Fibroblast of lung (primary cell): Measurements from ENCODE around the gene MARCHF2. TPM values are rescaled to one million over a fixed set of nuclear protein-coding genes. Genes with fewer than 3 reads are reported as not detected.
A peak's percentile ranks its signal among the peaks of the same experiment; 100 is the strongest.

Experiments
- DNase-seq, 2 donors: peaks; one replicate each; pipeline versions ENCODE4 v3.0.0 to v3.0.0-alpha.2; 2010; ENCODE audit warnings: low read depth in 2 of 2
- H2AFZ ChIP-seq: 2 replicates; pipeline ENCODE4 v1.5.1; 2012; ENCODE audit warnings: low read length, control low read depth, inconsistent platforms
- H3K27ac ChIP-seq: 2 replicates; pipeline ENCODE4 v1.5.1; 2011; ENCODE audit warnings: low read length, control low read depth; ENCODE audit not compliant: insufficient read depth
- H3K27me3 ChIP-seq: 2 replicates; pipeline ENCODE4 v1.5.1; 2011; ENCODE audit warnings: mild to moderate bottlenecking, low read length; ENCODE audit not compliant: control insufficient read depth, insufficient read depth
- H3K36me3 ChIP-seq: 2 replicates; pipeline ENCODE4 v1.5.1; 2011; ENCODE audit warnings: low read length; ENCODE audit not compliant: control insufficient read depth, insufficient read depth
- H3K4me1 ChIP-seq: 2 replicates; pipeline ENCODE4 v1.5.1; 2011; ENCODE audit warnings: low read length; ENCODE audit not compliant: control insufficient read depth, insufficient read depth; ENCODE audit errors: extremely low read depth
- H3K4me2 ChIP-seq: 2 replicates; pipeline ENCODE4 v1.5.1; 2011; ENCODE audit warnings: low read length, control low read depth; ENCODE audit not compliant: insufficient read depth; ENCODE audit errors: extremely low read depth
- H3K4me3 ChIP-seq, 4 experiments: fragments of 200-600 bp in 1 of 4; sonication (generic) in 1 of 4; replicated peaks in 1 of 4; 2 replicates each; pipeline ENCODE4 v1.5.1; 2011 to 2016; ENCODE audit warnings: low read length in 4 of 4, low read depth in 3 of 4, mild to moderate bottlenecking in 3 of 4, control low read depth in 2 of 4, inconsistent platforms in 1 of 4, mixed read lengths in 1 of 4; ENCODE audit not compliant: insufficient read depth in 1 of 4; ENCODE audit errors: control extremely low read depth in 1 of 4
- H3K79me2 ChIP-seq: 2 replicates; pipeline ENCODE4 v1.5.1; 2012; ENCODE audit warnings: mild to moderate bottlenecking, low read length, inconsistent platforms; ENCODE audit not compliant: control insufficient read depth, insufficient read depth
- H3K9ac ChIP-seq: 2 replicates; pipeline ENCODE4 v1.5.1; 2011; ENCODE audit warnings: mild to moderate bottlenecking, low read length, control low read depth; ENCODE audit not compliant: insufficient read depth
- H3K9me3 ChIP-seq: 2 replicates; pipeline ENCODE4 v1.5.1; 2012; ENCODE audit warnings: low read depth, low read length; ENCODE audit not compliant: control insufficient read depth, insufficient read depth
- H4K20me1 ChIP-seq: 2 replicates; pipeline ENCODE4 v1.5.1; 2011; ENCODE audit warnings: low read length; ENCODE audit not compliant: control insufficient read depth, insufficient read depth; ENCODE audit errors: extremely low read depth
- EZH2 ChIP-seq: IDR thresholded peaks from 2 replicates; pipeline ENCODE4 v1.5.1; 2012; ENCODE audit warnings: low read length, control low read depth, mild to moderate bottlenecking; ENCODE audit errors: missing control alignments
- polyA plus RNA-seq, 2 donors: library from polyadenylated mRNA; depleted of rRNA in 1 of 2; stranded (reverse) in 1 of 2; unstranded in 1 of 2; fragments of >200 nt; gene quantifications; 2 replicates each; pipeline ENCODE4 v1.2.1, GENCODE V29; 2011 to 2012; ENCODE audit warnings: missing spikeins in 1 of 2
- total RNA-seq: library from RNA; depleted of rRNA; stranded (reverse); fragments of >200 nt; gene quantifications from 2 replicates; pipeline ENCODE4 v1.2.1, GENCODE V29; 2014
- TF ChIP-seq, protein P1 (sequence below), 2 donors: IDR thresholded peaks in 1 of 2; conservative IDR thresholded peaks in 1 of 2; 1 replicate in 1 of 2; 2 replicates in 1 of 2; pipeline ENCODE4 v1.5.1; 2011 to 2012; ENCODE audit warnings: low read length in 2 of 2, control low read depth in 1 of 2, inconsistent platforms in 1 of 2, low read depth in 1 of 2, mild to moderate bottlenecking in 1 of 2

MARCHF2 gene
- total and polyA plus RNA-seq, 2 donors (not counting 1 experiment from before 2014, with no cell fraction given), result 16.8 to 90.8 TPM

DNA sequence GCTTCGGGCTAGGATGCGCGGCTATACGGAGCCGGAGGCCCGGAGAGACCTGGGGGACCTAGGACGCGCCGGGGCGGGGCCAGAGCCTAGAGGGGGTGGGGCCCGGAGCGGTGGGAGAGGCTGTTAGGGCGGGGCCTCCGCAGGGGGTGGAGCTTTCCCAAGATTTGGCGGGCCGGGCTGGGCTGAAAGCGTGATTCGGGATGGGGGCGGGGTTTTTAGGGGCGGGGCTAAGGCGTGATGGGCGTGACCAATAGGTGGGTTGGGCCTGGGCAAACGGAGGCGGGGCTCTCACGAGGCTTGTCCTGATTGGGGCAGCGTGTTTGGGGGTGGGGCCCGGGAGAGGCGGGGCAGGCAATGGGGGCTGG is 22.5 kb upstream of the MARCHF2 start:
- H3K36me3 ChIP-seq, result no peaks in the 10 kb centered on the region
- no peak overlapping the region for H2AFZ ChIP-seq
- no peak overlapping the region for H3K4me2 ChIP-seq
- H3K27ac ChIP-seq, result peak overlapping the region; percentile 96
- TF ChIP-seq EZH2, result no peak
- TF ChIP-seq, protein P1, sequence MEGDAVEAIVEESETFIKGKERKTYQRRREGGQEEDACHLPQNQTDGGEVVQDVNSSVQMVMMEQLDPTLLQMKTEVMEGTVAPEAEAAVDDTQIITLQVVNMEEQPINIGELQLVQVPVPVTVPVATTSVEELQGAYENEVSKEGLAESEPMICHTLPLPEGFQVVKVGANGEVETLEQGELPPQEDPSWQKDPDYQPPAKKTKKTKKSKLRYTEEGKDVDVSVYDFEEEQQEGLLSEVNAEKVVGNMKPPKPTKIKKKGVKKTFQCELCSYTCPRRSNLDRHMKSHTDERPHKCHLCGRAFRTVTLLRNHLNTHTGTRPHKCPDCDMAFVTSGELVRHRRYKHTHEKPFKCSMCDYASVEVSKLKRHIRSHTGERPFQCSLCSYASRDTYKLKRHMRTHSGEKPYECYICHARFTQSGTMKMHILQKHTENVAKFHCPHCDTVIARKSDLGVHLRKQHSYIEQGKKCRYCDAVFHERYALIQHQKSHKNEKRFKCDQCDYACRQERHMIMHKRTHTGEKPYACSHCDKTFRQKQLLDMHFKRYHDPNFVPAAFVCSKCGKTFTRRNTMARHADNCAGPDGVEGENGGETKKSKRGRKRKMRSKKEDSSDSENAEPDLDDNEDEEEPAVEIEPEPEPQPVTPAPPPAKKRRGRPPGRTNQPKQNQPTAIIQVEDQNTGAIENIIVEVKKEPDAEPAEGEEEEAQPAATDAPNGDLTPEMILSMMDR (conservative IDR thresholded peaks at IDR 0.05 in 1 of 2, IDR thresholded peaks at IDR 0.05 in 1 of 2; ENCODE audit: low read depth in 1 of 2, low read length in 2 of 2), result no peak
- H3K9ac ChIP-seq, result peak overlapping the region; percentile 100
- no peaks in the 10 kb centered on the region for H3K27me3 ChIP-seq
- peak overlapping the region; percentile 52 to 79 (median 65) for H3K4me3 ChIP-seq
- no peaks in the 10 kb centered on the region for H3K9me3 ChIP-seq
- peaks cover 19% of the 10 kb centered on the region for H3K79me2 ChIP-seq
- H3K4me1 ChIP-seq, result peaks cover 8% of the 10 kb centered on the region
- H4K20me1 ChIP-seq, result no peaks in the 10 kb centered on the region
- peak; percentile 76 to 93 for DNase-seq

DNA sequence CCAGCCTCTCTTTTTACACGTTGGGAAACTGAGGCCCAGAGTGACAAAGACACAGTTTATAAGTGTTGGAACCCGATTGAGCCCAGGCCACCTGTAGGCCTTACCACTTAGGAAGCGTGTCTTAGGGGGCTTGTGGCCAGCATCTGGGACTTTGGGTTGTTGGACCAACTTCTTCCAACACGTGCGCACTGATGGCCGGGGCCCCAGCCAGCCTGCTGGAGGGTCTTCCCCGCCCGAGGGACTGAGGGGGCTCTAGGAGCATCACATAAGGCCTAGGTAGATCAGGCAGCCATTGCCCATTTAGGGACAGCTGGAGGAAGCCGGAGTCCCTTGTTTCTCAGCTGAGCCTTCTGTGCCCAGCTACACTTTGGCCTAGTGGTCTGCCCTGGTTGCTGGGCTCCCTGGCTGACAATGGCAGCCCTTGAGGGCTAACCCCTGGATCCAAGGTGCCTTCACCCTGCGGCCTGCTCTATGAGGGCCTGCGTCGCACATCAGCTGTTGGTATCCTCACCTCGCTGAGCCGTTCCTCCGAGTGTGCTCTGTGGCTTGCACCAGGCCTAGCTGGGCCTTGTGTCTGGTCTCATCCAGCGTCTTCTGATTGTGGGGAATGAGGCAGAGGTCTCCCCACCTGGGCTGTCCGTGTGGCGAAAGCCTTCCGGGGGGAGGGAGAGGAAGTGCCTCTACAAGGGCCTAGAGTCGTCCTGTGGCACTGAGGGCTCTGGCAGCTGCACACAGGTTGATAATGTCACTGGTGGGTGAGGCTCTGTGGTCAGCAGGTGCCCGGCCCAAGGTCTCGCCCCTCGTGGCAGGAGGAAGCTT is 21.7 kb upstream of the MARCHF2 start:
- Histone ChIP-seq H3K27ac (no peak overlapping the region), H3K4me2 (peak overlapping the region; percentile 61), H3K79me2 (peaks cover 24% of the 10 kb centered on the region), H3K4me3 (peak overlapping the region in 2 of 4 experiments; percentile 18 to 75), H3K9ac (no peak overlapping the region), H3K27me3 (no peaks in the 10 kb centered on the region), H3K4me1 (peaks cover 8% of the 10 kb centered on the region), H3K36me3 (no peaks in the 10 kb centered on the region), H4K20me1 (no peaks in the 10 kb centered on the region), H2AFZ (no peak overlapping the region), H3K9me3 (no peaks in the 10 kb centered on the region)
- TF ChIP-seq EZH2, result no peak
- TF ChIP-seq, protein P1 (conservative IDR thresholded peaks at IDR 0.05 in 1 of 2, IDR thresholded peaks at IDR 0.05 in 1 of 2; ENCODE audit: low read depth in 1 of 2, low read length in 2 of 2), result no peak
- no peak for DNase-seq

DNA sequence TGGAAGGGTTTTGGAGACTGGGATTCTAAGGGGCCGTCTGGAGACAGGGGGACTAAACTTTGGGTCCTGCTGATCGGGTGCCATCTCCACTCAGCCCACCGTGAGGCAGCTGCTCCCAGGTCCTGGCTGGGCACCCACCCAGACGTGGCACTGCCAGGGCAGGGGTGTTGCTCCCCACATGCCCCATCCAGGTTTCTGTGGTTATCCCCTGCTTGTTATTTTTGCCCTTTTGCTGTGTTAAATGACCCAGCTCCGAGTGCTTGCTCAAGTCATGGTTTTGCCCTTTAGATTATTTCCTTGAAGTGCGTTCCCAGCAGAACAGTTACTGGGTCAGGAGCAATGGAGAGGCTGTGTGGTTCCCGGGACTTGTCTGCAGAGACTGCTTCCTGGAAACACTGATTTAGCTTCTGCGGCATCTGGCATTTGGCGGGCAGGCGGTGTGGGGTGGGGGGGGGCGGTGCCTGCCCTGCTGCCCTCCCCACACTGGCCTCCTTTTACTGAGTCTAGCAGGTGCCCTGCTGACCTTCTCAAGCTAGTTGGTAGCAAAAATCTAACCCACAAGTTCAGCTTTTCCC is 21.0 kb upstream of the MARCHF2 start:
- Histone ChIP-seq H3K9ac (no peak overlapping the region), H3K36me3 (no peaks in the 10 kb centered on the region), H3K4me3 (no peak overlapping the region), H2AFZ (no peak overlapping the region), H3K9me3 (no peaks in the 10 kb centered on the region), H3K4me1 (peaks cover 8% of the 10 kb centered on the region), H3K27ac (no peak overlapping the region), H4K20me1 (no peaks in the 10 kb centered on the region), H3K27me3 (no peaks in the 10 kb centered on the region), H3K4me2 (no peak overlapping the region), H3K79me2 (peaks cover 26% of the 10 kb centered on the region)
- DNase-seq, result peak; percentile 29 to 43
- TF ChIP-seq, protein P1 (conservative IDR thresholded peaks at IDR 0.05 in 1 of 2, IDR thresholded peaks at IDR 0.05 in 1 of 2; ENCODE audit: low read depth in 1 of 2, low read length in 2 of 2), result no peak
- TF ChIP-seq EZH2, result no peak
